ENCODE results near the gene GLMN.
A peak's percentile ranks its signal among the peaks of the same experiment; 100 is the strongest.

The GLMN gene, protein sequence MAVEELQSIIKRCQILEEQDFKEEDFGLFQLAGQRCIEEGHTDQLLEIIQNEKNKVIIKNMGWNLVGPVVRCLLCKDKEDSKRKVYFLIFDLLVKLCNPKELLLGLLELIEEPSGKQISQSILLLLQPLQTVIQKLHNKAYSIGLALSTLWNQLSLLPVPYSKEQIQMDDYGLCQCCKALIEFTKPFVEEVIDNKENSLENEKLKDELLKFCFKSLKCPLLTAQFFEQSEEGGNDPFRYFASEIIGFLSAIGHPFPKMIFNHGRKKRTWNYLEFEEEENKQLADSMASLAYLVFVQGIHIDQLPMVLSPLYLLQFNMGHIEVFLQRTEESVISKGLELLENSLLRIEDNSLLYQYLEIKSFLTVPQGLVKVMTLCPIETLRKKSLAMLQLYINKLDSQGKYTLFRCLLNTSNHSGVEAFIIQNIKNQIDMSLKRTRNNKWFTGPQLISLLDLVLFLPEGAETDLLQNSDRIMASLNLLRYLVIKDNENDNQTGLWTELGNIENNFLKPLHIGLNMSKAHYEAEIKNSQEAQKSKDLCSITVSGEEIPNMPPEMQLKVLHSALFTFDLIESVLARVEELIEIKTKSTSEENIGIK

DNA sequence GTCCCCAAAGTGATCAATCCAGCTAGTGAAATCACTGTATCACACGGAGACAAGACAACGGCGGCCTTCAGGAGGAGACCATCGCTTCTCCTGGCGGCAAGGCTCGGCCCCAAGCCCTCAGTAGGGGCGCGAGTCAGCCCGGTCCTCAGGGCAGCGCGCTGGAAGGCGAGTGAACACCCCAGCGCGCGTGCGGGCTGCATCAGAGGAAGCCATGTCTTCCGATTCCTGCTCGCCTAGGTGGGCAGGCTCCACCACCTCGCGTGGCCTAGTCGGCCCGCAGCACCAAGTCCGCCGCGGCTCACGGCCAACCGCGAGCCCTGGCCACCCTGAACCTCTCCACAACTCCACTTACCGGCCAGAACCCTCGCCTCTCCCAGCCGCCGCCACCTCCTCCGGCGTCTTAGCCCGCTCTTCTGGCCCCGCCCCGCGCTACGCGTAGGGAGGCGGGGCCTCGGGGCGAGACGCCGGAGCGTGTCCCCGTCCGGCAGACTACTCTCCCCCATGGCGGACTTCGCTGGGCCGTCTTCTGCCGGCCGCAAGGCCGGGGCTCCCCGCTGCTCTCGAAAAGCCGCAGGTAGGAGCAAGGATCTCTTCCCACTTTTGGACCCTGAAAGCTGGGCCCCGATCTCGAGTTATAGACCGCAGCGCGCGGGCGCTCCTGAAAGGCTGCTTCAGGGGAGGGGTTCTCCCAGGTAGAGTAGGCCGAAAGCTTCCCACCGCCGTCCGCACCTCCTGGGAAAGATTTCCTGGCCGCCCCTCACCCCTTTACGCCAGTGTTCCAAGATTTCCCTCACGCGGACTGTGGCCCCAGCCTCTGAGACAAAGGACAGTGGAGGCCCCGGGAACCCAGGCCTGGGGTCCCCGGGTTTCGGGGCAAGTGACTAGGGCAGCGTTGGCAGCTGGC lies at the start of gene GLMN, which contains the start of gene RPAP2:
GLMN (minus strand) TSS at position 415 of the 904 bp plus-strand sequence. CDS start 988 bp downstream, outside the sequence.
RPAP2 (plus strand) TSS at position 487 of the 904 bp plus-strand sequence; CDS start at position 502, 15 bp downstream.
- in situ Hi-C loops (cut with MboI; ENCODE audit: low pct_unique_long_range_greater_than_20kb, low sequenced_read_pairs, unreplicated experiment) = no loop called here
- TF ChIP-seq, protein P1, sequence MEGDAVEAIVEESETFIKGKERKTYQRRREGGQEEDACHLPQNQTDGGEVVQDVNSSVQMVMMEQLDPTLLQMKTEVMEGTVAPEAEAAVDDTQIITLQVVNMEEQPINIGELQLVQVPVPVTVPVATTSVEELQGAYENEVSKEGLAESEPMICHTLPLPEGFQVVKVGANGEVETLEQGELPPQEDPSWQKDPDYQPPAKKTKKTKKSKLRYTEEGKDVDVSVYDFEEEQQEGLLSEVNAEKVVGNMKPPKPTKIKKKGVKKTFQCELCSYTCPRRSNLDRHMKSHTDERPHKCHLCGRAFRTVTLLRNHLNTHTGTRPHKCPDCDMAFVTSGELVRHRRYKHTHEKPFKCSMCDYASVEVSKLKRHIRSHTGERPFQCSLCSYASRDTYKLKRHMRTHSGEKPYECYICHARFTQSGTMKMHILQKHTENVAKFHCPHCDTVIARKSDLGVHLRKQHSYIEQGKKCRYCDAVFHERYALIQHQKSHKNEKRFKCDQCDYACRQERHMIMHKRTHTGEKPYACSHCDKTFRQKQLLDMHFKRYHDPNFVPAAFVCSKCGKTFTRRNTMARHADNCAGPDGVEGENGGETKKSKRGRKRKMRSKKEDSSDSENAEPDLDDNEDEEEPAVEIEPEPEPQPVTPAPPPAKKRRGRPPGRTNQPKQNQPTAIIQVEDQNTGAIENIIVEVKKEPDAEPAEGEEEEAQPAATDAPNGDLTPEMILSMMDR (IDR thresholded peaks at IDR 0.05; ENCODE audit: extremely low read depth, insufficient read depth, missing control alignments) = peak; percentile 35

DNA sequence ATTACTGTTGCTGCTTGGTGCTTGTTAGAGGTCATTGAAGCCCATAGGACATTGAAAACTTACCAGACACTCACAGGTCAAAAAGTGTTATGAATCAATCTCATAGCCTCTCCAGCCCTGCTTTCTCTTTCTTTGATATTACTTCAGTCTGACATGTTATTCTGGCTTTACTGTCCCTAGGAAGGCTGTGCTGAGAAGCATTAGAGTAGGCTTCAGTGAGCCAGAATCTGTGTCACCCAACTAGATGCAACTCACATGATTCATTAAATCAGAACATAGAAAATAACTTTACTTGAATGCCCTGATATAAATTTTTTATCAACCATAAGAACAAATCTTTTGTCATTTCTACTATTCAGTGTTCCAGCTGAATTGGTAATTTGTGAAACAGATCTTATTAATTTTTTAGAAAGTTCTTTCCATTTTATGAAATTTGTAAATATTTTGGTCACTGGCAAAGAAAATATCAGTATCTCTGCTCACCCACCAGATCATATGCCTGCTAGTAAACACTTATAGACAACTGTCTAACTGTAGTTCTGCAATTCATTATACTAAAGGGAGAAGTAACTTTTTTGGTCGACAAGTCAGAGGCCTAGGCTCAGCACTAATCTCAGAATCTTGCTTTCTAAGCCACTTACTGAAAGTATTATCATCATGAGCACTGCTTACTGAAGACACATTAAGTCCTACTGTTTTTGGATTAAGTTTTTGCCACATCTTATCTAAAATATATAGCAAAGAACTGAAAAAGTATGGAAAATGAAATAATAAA lies 48.3 kb upstream of the GLMN start:
- in situ Hi-C loops (cut with MboI; ENCODE audit: low pct_unique_long_range_greater_than_20kb, low sequenced_read_pairs, unreplicated experiment) = no loop called here
- TF ChIP-seq, protein P1 (IDR thresholded peaks at IDR 0.05; ENCODE audit: extremely low read depth, insufficient read depth, missing control alignments) = no peak
- DNase-seq (ENCODE audit: low spot score) = no peak

More for the DNA sequence above, at the start of gene GLMN, which contains the start of gene RPAP2:
- DNase-seq (ENCODE audit: low spot score) = peak; percentile 86

DNA sequence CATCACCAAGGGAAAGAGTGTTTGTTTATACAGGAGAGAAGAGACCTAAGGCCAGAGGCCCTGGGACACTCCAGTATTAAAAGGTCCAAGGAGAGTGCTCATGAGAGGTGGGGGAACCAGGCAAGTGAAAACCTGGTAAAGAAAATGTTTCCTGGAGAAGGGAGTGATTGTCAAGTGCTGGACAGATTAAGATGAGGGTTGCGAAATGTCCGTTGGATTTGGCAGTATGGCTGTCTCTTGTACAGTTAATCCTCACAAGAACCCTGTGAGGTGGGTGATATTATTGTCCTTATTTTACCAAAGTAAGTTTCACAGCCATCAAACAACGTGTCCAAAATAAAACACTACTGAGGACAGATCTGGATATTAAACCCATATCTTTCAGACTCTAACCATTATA lies 44.3 kb upstream of the GLMN start:
- in situ Hi-C loops (cut with MboI; ENCODE audit: low pct_unique_long_range_greater_than_20kb, low sequenced_read_pairs, unreplicated experiment) = no loop called here
- no peak for DNase-seq (ENCODE audit: low spot score)
- TF ChIP-seq, protein P1 (IDR thresholded peaks at IDR 0.05; ENCODE audit: extremely low read depth, insufficient read depth, missing control alignments) = no peak

DNA sequence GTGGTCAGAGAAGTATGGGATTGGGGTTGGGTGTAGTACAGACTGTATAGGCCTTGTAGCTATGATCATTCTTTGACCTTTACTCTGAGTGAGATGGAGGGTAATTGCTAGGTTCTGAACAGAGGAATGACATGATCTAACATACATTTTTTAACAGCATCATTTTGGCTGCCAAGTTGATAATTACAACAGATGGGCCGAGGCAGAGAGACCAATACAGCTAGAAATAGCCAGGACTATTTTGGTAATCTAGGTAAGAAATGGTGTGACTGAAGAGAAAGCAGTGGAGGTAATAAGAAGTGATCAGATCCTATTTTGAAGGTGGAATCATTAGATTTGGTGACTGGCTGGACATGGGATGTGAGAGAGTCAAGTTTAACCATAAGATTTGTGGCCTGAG lies 43.6 kb upstream of the GLMN start:
- in situ Hi-C loops (cut with MboI; ENCODE audit: low pct_unique_long_range_greater_than_20kb, low sequenced_read_pairs, unreplicated experiment) = no loop called here
- TF ChIP-seq, protein P1 (IDR thresholded peaks at IDR 0.05; ENCODE audit: extremely low read depth, insufficient read depth, missing control alignments) = no peak

DNA sequence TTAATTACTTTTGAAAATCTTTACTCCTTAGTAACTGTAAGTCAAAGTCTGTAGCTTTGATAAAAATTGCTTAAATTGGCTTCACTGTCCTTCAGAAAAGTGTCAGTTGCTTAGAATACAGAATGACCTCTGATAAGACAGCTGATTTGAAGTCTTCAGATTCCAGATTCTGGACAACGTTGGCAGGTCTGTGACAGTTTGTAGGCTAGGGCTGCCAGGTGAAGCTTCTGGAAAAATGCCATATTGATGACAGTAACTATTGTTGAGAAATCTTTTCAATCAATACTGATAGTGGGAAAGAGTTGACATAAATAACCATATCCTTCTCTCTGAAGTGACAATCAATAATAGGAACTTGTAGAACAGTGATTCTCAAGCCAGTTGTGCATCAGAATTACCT lies 41.4 kb upstream of the GLMN start:
- TF ChIP-seq, protein P1 (IDR thresholded peaks at IDR 0.05; ENCODE audit: extremely low read depth, insufficient read depth, missing control alignments) = no peak
- in situ Hi-C loops (cut with MboI; ENCODE audit: low pct_unique_long_range_greater_than_20kb, low sequenced_read_pairs, unreplicated experiment) = no loop called here
- DNase-seq (ENCODE audit: low spot score) = no peak

More for the DNA sequence above, 43.6 kb upstream of the GLMN start:
- no peak for DNase-seq (ENCODE audit: low spot score)
